ENCODE results near the gene VMA21.

DNA sequence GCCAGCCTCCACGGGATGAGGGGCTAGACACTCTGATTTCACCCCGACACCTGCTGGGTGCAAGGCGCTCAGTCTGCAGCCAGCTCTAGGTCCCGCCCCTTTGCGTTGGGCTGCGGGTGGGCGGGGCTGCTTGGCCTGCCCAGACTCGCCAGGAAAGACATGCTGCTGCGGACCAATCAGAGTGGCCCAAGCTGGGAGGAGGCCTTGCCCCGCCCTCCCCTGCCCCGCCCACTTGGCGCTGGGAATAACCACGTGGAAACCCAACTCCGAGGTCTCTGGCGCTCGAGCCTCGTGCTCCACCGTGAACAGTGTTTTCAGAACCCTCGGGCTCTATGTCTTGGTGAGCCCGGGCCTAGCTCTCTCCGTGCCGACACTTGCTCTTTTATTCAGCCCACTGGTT lies 5.3 kb upstream of the VMA21 start:
- TF ChIP-seq, protein P1, sequence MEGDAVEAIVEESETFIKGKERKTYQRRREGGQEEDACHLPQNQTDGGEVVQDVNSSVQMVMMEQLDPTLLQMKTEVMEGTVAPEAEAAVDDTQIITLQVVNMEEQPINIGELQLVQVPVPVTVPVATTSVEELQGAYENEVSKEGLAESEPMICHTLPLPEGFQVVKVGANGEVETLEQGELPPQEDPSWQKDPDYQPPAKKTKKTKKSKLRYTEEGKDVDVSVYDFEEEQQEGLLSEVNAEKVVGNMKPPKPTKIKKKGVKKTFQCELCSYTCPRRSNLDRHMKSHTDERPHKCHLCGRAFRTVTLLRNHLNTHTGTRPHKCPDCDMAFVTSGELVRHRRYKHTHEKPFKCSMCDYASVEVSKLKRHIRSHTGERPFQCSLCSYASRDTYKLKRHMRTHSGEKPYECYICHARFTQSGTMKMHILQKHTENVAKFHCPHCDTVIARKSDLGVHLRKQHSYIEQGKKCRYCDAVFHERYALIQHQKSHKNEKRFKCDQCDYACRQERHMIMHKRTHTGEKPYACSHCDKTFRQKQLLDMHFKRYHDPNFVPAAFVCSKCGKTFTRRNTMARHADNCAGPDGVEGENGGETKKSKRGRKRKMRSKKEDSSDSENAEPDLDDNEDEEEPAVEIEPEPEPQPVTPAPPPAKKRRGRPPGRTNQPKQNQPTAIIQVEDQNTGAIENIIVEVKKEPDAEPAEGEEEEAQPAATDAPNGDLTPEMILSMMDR (IDR thresholded peaks at IDR 0.05; ENCODE audit: extremely low read depth in 1 of 2, insufficient read depth in 1 of 2, low read depth in 1 of 2, low read length in 2 of 2): no peak
- TF ChIP-seq JUN (IDR thresholded peaks at IDR 0.05; ENCODE audit: borderline replicate concordance, insufficient read depth, insufficient read length, low read depth) (no peak), EZH2 (IDR thresholded peaks at IDR 0.05; ENCODE audit: borderline replicate concordance, low read depth, low read length, severe bottlenecking) (no peak), POLR2A (IDR thresholded peaks at IDR 0.05; ENCODE audit: low read depth, low read length) (no peak), POLR2AphosphoS5 (IDR thresholded peaks at IDR 0.05; ENCODE audit: insufficient read depth, low read depth, low read length) (no peak)
